GM19025 (cell line): Measurements from ENCODE around the gene GPD1.
"Not testable (repeated sequence)": the region's sequence is repeated elsewhere in the genome, so short reads cannot be mapped to it uniquely, and the experiment has no call there.

Experiments
- ATAC-seq: cut with Tn5 transposase; IDR thresholded peaks from one replicate; pipeline ENCODE4 v1.9.1; 2021; ENCODE audit warnings: mild to moderate bottlenecking, low read depth, moderate library complexity; ENCODE audit not compliant: unreplicated experiment

Gene GPD1

GRCh38 chr12:50073206-50073605 is 30.6 kb upstream of the GPD1 start:
- no peak for ATAC-seq

- ATAC-seq = no peak
Measured at GRCh38 chr12:50073712-50074111, 30.1 kb upstream of the GPD1 start.

GRCh38 chr12:50074936-50075807 is 28.6 kb upstream of the GPD1 start:
- ATAC-seq = peak; percentile 89

GRCh38 chr12:50075808-50076170 is 28.0 kb upstream of the GPD1 start:
- no peak for ATAC-seq

- no peak for ATAC-seq
Measured at GRCh38 chr12:50077099-50077498, 26.7 kb upstream of the GPD1 start.

GRCh38 chr12:50078281-50078680 is 25.5 kb upstream of the GPD1 start:
- ATAC-seq = no peak

- ATAC-seq = no peak
Measured at GRCh38 chr12:50079771-50080170, 24.0 kb upstream of the GPD1 start.

GRCh38 chr12:50081096-50081808 is 22.6 kb upstream of the GPD1 start:
- ATAC-seq = no peak

- no peak for ATAC-seq
Measured at GRCh38 chr12:50082644-50083043, 21.2 kb upstream of the GPD1 start.

GRCh38 chr12:50083301-50083700 is 20.5 kb upstream of the GPD1 start:
- ATAC-seq = no peak

GRCh38 chr12:50084409-50084774 is 19.4 kb upstream of the GPD1 start:
- ATAC-seq = not testable (repeated sequence)

- peak; percentile 90 for ATAC-seq
Measured at GRCh38 chr12:50084775-50085614, 18.8 kb upstream of the GPD1 start, which contains the start of gene SMARCD1. SMARCD1 (plus strand) TSS chr12:50085342; CDS start chr12:50085370, 28 bp downstream.

GRCh38 chr12:50085615-50086072 is 18.2 kb upstream of the GPD1 start:
- ATAC-seq = no peak

- ATAC-seq = no peak
Measured at GRCh38 chr12:50086148-50086547, 17.7 kb upstream of the GPD1 start.

- no peak for ATAC-seq
Measured at GRCh38 chr12:50087151-50087550, 16.7 kb upstream of the GPD1 start.

- no peak for ATAC-seq
Measured at GRCh38 chr12:50087995-50088394, 15.8 kb upstream of the GPD1 start.

GRCh38 chr12:50088577-50089335 is 15.1 kb upstream of the GPD1 start:
- ATAC-seq = no peak

- no peak for ATAC-seq
Measured at GRCh38 chr12:50089730-50090129, 14.1 kb upstream of the GPD1 start.

- no peak for ATAC-seq
Measured at GRCh38 chr12:50090391-50090790, 13.4 kb upstream of the GPD1 start.

- ATAC-seq = no peak
Measured at GRCh38 chr12:50097952-50098351, 5.9 kb upstream of the GPD1 start.
